Hypothalamus (tissue), 51 donors: ENCODE measurements around the gene CLSTN1.
A peak's percentile ranks its signal among the peaks of the same experiment; 100 is the strongest.

Experiments used
- DNase-seq, 51 donors: peaks; one replicate each; lab custom pipeline; 2025; lab: John Stamatoyannopoulos, UW

Gene CLSTN1

DNA sequence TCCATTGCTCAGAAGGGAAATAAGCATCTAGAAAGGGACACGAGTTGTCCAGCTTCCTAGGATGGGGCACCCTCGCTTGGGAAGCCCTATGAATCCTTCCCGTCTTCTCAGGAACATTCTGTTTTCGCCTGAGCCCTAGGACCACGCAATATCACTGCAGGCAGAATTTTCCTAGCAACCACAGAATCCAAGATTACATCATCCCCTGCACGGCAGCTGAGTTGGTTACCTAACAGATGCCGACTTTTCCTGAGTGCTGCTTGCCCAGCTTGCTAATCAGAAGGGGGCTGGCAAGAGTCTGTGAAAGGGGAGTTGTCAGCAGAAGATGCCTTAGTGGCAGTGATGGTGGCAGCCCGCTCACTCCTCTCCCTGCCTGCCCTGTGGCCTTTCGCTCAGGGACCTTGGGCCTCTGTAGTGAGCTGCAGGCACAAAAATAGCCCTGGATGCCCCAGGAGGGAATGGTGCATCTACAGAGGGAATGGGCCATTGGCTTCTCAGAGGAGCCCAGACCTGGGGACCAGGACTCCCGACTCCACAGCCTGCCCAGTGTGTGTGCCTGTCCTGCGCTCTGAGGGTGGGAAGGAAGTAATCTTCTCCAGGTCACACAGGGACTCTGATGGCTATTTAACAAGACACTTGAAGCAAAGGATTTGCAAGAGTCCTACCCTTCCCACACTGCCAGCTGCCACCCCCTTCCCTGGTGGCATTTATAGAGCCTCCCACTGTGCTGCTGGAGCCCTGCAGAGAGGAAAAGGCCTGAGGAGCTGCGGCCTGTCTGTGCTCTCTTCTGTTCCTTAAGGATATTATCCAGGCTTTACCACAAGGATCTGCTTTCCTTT, 28.9 kb upstream of the CLSTN1 start:
- peak in 32 of 51 donors; percentile 27 to 87 (median 50) for DNase-seq

DNA sequence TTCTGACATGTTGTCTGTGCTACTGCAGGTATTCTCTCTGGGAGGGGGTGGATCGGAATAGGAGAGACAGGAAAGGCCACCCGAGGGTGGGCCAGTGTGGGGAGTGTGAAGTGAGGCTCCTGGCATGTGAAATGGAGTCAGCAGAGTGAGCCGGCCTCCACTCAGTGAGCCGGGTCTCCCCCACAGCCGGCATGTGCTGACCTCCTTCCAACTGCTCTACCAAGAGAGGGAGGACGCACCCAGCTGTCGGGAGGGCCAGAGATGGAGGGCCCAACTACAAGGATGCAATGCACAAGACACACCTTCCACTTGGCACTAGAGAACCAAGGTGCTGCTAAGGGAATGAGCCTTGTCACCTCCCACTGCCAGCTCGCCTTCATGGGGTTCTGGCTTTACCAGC, 28.2 kb upstream of the CLSTN1 start:
- no peak for DNase-seq

- DNase-seq = no peak
Measured at GRCh38 chr1:9850442-9851162, 26.8 kb upstream of the CLSTN1 start.

DNA sequence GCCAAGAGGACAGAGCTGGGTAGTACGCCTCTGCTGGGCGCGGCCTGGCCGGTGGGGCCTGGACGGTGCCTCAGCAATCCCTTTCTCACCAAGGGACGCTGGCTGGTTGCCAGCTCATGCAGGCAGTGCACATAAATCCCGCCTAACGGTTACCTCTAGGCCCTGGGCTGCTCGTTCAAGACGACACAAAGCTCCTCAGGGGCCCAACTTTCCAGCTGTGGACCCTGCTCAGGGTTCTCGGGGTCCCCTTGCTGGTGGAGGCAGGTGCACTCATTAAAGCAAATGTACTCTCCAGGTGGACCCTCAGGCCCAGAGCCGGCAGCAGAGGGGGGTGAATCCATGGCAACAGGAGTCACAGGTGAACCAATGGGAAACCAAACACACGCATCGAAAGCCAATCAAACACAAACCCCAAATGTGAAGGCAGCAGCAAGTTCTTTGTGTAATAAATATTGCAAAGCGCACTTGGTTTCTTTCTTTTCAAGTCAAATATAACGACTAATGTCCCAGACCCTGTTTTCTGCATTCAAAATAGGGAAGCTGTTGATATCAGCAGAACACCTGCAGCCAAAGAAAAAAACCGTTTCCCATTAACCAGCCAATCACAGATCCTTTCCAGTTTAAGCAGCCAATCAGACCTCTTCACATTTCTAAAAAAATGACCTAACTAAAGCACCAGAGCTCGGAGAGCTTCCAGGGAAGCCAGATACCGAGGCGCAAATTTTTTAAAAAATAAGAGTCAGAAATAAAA, 26.1 kb upstream of the CLSTN1 start:
- DNase-seq = peak in 1 of 51 donors; percentile 78

GRCh38 chr1:9848022-9848421, 24.3 kb upstream of the CLSTN1 start:
- DNase-seq = peak in 1 of 51 donors; percentile 44

- no peak for DNase-seq
Measured at GRCh38 chr1:9847269-9847668, 23.5 kb upstream of the CLSTN1 start.

GRCh38 chr1:9846611-9847171, 22.9 kb upstream of the CLSTN1 start:
- DNase-seq = no peak

- no peak for DNase-seq
Measured at GRCh38 chr1:9845914-9846313, 22.1 kb upstream of the CLSTN1 start.

GRCh38 chr1:9844756-9845155, 21.0 kb upstream of the CLSTN1 start:
- no peak for DNase-seq

GRCh38 chr1:9844106-9844505, 20.3 kb upstream of the CLSTN1 start:
- DNase-seq = peak in 11 of 51 donors; percentile 26 to 85 (median 33)

DNA sequence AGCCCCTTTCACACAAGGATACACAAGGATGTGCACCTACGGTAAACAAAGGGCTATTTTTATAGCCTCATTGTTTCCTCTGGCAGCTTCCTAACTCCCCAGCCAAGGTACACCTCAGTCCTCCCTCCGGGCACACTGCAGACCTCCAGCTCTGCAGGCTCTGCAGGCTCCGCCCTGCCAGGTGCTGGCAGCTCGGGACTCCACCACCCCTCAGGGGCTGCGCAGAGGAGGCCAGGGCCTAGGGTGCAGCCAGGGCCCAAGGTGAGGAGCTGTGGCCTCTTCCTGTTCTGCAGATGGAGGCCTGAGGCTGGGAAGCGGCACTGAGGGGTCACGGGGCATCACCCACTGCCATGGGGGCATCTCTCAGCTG, 19.8 kb upstream of the CLSTN1 start:
- DNase-seq = no peak

GRCh38 chr1:9842781-9843575, 19.2 kb upstream of the CLSTN1 start:
- peak in 7 of 51 donors; percentile 25 to 52 (median 32) for DNase-seq

GRCh38 chr1:9842073-9842711, 18.4 kb upstream of the CLSTN1 start:
- no peak for DNase-seq

DNA sequence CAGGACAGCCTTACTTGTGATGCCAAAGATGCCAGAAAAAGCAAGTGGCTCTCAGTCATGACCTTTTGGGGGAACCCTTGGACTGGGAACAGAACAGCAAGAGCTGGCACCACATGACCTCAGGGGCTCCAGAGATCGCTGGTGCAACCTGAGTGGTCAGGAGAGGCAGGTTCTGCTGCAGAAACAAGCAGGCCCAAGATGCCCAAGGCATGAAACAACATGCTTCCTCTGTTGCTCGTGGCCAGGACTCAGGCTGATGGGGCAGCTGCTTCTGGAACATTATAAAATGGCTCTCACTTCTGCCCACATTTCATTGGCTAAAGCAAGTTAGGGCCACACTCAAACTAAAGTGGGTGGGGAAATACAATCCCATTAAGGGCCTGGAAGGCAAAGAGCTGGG, 17.7 kb upstream of the CLSTN1 start:
- DNase-seq = no peak

DNA sequence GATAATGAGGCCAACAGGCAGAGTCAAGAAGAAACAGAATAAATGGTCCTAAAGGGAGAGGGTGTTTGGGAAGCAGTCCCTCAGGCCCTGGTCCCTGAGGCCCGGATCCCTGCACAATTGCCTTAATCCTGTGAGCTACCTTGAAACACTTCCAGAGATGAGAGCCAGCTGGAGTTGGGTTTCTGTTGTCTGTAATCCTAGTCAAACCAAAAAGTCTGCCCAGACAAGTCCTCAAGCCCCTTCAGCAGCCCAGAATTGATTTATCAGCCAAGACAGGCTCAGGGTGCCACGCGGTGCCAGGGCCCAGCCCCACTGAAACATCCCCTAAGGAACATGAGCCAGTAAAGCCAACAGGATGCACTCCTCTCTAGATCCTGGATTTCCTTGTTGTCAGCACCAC, 16.4 kb upstream of the CLSTN1 start:
- DNase-seq = no peak

DNA sequence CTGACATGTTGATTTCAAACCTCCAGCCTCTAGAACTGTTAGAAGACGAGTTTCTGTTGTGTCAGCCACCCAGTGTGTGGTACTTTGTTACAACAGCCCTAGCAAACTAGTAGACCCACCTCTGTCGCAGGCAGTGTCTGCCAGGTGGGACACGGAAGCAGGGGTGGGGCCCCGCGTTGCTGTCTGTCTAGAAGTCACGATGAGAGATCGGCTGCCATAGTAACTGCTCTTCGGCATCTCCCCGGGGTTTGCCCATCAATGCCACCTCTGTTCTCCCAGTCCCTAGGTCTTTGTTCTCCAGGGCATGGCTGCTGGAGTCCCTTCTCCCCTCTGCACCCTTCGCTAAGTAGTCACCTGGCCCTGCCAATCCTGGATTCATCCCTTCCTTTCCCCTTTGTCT, 15.2 kb upstream of the CLSTN1 start:
- DNase-seq = peak in 13 of 51 donors; percentile 15 to 62 (median 41)

GRCh38 chr1:9836632-9836960, 12.8 kb upstream of the CLSTN1 start:
- no peak for DNase-seq

DNA sequence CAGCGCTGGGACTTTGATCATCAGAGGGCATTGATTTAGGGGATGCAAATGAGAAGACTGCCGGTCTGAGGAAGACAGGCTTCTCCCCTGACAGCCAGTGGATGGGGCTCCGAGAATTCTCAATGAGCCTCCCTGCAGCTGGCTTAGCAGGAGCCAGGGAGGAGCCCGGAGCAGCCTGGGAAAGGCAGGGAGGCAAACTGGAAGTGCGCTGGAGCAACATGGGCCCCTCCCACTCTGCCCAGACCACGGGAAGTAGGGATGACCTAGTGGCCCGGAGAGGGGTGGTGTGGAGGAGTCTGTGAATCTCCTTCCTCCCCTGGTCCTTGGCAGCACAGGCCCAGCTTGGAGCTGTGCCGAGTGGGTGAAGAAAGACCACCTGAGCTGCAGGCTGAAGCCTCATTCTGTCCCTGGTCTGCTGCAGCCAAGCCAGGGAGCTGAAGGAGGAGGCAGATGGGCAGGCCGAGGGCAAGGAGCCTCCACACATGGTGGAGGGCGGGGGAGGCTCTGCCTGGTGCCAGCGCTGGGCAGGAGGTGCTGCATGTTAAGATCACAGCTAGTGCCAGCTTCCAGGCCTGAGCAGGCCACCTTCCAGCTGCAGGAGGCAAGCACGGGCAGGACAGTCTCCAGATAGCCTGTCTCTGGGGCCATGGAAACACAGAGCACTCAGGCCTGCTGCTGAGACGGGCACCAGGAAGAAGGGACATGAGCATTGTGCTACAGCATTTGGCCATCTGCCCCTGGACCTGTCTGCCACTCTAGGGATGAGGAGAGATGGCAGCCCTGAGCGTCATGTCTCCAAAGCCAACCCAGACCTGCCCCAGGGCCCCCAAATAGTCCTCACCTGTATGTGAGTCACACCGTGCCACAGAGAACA, 12.2 kb upstream of the CLSTN1 start:
- DNase-seq = peak in 18 of 51 donors; percentile 26 to 70 (median 46)

DNA sequence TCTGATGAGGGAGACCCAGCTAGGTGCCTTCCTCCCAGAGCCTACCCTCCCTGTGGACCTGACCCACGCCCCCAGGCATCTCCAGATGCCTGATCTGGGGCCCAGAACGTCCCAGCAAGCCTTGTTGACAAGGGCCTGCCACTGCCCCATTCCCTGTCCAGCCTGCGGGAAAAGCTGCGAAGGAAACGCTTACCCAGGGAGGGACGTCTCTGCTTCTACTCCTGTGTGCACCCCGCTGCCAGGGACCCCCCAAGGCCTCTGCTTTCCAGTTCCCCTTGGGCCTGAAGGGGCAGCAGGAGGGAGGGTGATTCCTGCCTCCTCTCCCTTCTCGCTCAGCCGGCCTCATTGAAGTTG, 11.6 kb upstream of the CLSTN1 start:
- DNase-seq = no peak
